NCI-H1436 treated with DMSO at 0.1 percent for 48 hours (cell line): ENCODE data around the gene BSND.
"Not testable (repeated sequence)": the region's sequence is repeated elsewhere in the genome, so short reads cannot be mapped to it uniquely, and the experiment has no call there.

Source experiments
- DNase-seq: peaks from one replicate; lab custom pipeline; 2025; lab: John Stamatoyannopoulos, UW

Gene BSND

DNA sequence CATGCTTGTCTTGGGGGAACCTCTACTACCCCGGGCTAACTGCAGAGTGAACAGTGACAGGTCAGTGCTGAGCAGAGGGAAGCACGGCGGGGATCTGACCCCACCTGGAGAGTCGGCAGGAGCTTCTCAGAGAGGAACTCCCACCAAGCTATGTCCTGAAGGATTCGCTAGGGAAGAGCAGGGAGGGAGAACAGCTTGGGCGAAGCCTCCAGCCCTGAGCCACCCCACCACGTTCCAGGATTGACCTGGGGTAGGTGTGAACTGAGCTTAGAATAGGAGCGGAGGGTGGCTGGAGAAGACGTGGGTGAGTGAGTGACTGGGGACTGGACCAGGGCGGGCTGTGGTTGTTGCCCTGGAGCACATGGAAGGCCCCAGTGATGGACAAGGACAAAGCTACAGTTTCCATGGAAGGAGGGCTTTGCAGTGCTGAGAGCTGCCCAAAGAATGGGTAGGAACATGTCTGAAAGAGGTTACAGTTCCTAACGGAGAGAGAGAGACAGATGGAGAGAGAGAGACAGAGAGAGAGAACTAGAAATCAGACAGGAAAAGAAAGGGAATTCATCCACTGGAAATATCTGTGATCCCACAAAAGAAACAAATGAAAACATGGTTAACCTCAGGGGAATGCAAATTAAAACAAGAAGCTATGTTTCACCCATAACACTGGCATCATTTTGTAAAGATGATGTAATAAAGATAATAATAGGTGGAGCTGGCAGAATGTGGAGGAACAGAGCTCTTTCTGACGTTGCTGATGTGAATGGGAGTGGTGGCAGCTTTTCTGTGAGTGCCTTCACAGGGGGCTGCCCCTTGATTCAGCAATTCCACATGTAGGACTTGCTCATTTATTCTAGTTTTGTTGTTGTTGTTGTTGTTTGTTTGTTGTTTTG lies 17.2 kb downstream of the BSND start:
- DNase-seq: no peak

- DNase-seq: no peak
These were observed 19.7 kb downstream of the BSND start for GRCh38 chr1:55018395-55018794.

DNA sequence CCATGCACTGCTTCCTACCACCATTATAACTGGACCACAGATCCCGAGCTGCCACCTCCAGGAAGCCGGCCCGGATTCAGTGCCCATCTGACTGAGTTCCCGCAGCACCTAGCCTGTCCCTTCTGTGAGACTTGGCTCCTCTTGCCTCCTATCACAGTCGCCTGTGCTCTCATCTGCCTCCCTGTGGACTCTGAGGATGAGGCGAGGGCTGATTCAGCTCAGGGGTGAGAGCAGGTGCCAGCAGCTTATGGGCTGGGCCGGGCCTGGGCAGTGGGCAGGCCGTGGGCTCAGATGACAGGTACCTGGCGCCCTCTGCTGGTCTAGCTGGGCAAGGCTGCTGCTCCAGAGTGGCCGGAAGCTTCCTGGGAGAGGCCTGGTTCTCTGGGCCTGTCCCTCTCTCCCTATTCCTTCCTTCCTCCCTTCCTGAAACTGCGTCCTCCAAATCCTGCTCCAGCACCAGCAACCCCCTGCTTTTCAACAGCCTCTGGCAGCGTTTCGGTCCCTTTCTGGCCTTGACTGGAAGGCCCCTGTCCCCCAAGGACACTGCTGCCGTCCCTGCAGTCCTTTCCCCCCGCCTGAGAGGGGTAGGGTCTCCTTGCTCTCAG lies 23.3 kb downstream of the BSND start:
- peak; percentile 67 for DNase-seq

GRCh38 chr1:55024163-55024562 lies 25.4 kb downstream of the BSND start:
- not testable (repeated sequence) for DNase-seq

GRCh38 chr1:55026682-55027081 lies 27.9 kb downstream of the BSND start:
- DNase-seq: not testable (repeated sequence)

DNA sequence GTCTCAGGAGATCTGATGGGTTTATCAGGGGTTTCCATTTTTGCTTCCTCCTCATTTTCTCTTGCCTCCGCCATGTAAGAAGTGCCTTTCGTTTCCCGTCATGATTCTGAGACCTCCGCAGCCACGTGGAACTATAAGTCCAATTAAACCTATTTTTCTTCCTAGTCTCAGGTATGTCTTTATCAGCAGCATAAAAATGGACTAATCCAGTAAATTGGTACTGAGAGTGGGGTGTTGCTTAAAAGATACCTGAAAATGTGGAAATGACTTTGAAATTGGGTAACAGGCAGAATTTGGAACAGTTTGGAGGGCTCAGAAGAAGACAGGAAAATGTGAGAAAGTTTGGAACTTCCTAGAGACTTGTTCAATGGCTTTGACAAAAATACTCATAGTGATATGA lies 32.4 kb downstream of the BSND start:
- DNase-seq: not testable (repeated sequence)

- no peak for DNase-seq
These were observed 34.5 kb downstream of the BSND start for GRCh38 chr1:55033265-55033614.

DNA sequence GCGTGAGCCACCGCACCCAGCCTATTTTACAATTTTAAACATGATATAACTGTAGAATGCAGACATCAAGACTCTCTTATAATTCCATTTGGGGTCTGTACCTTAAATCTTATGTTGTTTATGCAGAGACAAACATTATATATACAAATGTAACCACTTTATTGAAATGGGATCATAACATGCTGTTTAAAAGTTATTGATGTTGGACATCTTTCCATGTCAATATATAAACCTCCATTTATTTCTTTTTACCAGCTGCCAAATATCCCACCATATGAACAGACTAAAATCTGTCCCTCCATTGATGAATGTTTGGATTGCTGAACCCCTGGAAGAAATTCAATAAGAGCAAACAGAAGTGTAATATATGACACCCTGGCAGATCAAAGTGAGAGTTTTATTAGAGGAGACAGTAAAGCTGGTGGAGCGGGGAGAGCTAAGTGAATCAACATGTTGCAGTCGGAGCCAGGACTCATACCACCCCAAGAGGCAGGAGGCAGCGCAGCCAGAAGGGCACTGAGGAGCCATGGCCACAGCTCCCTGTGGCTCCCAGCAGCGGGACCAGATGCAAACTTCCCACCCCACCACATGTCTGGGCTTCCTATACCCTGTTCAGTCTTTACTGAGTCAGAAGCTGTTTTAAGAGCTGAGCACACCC lies 35.9 kb downstream of the BSND start:
- DNase-seq: no peak

- no peak for DNase-seq
These were observed 37.2 kb downstream of the BSND start for GRCh38 chr1:55035904-55036303.

DNA sequence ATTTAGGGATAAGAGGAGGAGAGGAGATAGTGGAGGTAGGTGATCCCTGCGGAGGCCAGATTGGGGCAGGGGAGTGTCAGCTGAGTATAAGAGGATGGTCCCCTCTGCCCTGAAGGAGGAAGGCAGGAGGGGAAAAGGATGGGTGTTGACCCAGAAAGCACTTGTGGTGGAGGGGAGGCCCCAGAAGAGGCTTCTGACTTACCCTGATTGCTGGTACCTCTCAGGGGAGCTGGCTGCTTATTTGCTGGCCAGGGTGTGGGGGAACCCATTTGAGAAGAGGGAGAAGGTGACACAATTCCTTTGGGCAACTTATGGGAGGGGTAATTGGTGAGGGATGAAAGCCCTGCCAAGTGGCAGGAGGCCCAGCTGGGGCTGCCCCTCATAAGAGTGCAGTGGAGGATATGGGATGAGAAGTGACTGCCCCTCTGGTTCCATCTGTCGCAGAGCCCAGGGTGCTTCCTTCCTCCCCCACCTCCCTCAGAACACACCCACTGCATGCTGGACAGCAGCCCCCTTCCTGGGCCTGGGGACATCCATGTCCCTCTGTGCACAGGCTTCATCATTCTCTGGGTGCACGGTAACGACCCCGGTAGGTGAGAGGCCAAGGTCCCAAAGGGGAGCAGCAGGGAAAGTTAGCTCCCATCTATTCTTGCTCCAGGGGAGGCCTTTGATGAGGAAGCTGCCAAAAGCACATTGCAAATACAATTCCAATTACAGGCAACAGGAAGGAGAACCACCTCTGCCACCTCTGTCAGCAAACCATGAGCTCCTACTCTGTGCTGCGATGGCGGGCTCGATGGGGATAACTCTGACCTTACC lies 39.2 kb downstream of the BSND start:
- no peak for DNase-seq

DNA sequence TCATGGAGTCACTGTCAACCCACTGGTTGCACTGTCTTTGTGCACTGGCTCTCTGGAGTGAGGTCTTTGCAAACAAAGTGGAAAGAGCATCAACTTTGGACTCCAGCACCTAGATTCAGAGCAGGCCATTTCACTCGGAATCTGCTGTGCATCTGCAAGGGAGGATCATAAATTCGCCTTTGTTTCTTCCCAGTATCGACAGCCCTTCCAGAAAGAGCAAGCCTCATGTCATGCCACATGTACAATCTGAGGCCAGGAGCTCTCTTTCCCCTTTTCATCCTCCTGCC lies 39.8 kb downstream of the BSND start:
- no peak for DNase-seq

- no peak for DNase-seq
These were observed 40.2 kb downstream of the BSND start for GRCh38 chr1:55038974-55039341.

- no peak for DNase-seq
These were observed 40.8 kb downstream of the BSND start, which contains the start of gene PCSK9 for GRCh38 chr1:55039342-55040082. PCSK9 (plus strand) TSS chr1:55039548; CDS start chr1:55039838, 290 bp downstream.

DNA sequence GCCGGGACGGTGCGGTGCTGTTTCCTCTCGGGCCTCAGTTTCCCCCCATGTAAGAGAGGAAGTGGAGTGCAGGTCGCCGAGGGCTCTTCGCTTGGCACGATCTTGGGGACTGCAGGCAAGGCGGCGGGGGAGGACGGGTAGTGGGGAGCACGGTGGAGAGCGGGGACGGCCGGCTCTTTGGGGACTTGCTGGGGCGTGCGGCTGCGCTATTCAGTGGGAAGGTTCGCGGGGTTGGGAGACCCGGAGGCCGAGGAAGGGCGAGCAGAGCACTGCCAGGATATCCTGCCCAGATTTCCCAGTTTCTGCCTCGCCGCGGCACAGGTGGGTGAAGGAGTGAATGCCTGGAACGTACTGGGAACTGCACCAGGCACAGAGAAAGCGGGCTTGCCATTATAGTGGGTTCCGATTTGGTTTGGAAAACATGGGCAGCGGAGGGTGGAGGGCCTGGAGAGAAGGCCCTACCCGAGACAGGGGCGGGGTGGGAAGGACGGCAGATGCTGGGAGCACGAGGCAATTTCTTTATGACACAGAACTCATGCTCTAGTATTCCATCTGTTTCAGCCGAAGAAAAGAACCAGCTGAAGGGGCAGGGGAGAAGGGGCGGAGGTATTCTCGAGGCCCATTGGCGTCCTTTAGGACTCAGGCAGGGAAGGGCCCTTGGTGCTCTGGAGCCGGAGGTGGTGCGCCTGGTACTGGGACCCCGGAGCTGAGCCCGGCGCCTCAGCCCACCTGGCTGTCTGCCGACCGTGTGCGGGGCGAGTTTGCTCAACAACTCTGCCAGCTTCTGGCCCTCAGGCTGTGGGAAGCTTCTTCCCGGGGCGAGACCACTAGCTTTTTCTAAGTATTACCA lies 41.6 kb downstream of the BSND start:
- DNase-seq: no peak

DNA sequence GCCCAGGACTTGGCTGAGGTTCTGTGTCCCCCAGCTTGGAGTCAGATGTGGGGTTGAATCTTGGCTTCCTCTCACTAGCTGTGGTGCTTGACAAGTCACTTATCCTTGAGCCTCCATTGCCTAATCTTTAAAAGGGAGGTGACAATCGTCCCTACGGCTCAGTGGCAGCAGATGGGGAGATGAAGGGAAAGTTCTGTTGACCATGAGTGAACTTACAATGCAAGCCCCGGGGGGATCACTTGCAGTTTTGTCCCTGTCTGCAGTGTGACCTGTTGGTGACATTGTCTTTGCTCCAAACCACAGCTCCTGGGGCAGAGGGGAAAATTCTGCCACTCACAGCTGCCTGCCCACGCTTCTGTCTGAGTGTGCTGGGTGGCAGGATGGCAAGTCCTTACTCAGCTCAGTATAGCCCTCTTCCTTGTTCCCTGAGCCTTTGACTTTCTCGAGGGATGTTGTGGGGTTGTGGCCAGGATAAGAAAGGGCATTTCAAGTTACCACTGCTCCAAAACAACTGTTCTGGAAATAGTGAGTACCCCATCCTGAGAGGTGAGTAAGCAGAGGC lies 42.3 kb downstream of the BSND start:
- DNase-seq: no peak

DNA sequence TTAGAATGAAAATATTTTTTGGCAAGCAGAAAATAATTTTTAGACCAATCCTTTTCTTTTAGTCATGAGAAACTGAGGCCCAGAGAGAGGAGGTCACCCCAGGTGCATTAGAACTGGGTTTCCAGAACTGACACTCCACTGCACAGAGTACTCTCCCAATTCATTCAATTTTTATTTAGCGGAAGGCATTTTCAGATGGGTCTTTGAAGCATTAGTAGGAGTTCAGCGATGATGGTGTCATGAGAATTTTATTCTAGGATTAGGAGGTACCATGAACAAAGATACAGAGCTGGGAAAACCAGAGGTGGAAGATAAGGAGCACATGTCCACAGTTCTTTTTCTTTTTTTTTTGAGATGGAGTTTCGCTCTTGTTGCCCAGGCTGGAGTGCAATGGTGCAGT lies 42.9 kb downstream of the BSND start:
- no peak for DNase-seq

GRCh38 chr1:55043011-55043410 lies 44.3 kb downstream of the BSND start:
- DNase-seq: no peak

GRCh38 chr1:55043726-55044125 lies 45.0 kb downstream of the BSND start:
- no peak for DNase-seq

GRCh38 chr1:55044617-55045397 lies 46.1 kb downstream of the BSND start:
- no peak for DNase-seq

GRCh38 chr1:55045430-55045829 lies 46.7 kb downstream of the BSND start:
- no peak for DNase-seq
